HG02571 (cell line): ENCODE measurements around the gene GTPBP1.

Experiments used
- ATAC-seq: cut with Tn5 transposase; IDR thresholded peaks from one replicate; pipeline ENCODE4 v1.9.1; 2021; ENCODE audit warnings: mild to moderate bottlenecking, moderate library complexity; ENCODE audit not compliant: unreplicated experiment

Gene GTPBP1

GRCh38 chr22:38705235-38706100 lies at the start of gene GTPBP1:
Gene GTPBP1, plus strand, starts transcription at chr22:38705944. Its CDS starts 12 bp downstream, at chr22:38705956.
- ATAC-seq, result peak; percentile 71

GRCh38 chr22:38656256-38657044 lies 49.3 kb upstream of the GTPBP1 start, which contains the start of the genes CBY1 and FAM227A:
Gene CBY1, plus strand, starts transcription at chr22:38656638. Its CDS starts 11,417 bp downstream, at chr22:38668055.
Gene FAM227A, minus strand, starts transcription at chr22:38656392. Its CDS starts 6,224 bp downstream, at chr22:38650168.
- ATAC-seq, result peak; percentile 64

DNA sequence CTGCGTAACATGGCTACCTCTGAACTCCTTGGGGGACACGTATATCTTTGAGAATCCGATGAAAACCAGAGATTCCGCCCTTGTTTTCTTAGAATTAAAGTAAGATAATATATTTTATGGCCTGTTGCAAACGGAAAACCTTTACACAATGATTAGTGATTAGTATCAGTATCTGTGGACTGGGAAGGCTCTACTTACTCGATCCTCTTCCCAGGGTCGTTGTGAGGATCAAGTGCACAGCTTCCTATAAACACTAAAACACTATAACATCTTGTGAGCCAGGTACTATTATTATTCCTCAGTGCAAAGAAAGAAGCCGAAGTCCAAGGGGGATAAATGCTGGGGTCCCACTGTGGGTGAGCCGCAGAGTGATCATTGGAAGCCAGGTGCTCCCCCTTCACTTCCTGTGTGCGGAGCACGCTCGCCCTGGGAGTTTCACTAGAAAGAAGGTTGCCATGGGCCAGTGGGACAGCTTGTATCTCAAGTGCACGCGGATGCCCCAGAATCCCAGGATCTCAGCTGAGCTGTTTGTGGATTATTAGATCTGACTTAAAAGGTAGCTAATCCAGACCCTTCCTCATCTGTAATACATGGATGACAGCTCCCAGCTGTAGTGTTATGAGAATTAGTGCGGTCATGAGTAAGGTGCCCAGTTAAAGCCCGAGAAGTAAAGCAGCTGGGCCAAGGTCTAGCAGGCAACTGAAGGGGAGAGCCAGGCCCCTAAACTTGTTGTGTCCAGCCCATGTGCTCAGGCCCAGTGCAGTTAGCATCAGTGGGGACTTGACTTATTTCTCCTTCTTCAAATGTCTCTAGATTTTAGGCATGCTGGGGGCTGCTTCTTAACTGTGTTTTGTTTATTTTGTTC lies 48.5 kb upstream of the GTPBP1 start:
- ATAC-seq, result peak; percentile 41

DNA sequence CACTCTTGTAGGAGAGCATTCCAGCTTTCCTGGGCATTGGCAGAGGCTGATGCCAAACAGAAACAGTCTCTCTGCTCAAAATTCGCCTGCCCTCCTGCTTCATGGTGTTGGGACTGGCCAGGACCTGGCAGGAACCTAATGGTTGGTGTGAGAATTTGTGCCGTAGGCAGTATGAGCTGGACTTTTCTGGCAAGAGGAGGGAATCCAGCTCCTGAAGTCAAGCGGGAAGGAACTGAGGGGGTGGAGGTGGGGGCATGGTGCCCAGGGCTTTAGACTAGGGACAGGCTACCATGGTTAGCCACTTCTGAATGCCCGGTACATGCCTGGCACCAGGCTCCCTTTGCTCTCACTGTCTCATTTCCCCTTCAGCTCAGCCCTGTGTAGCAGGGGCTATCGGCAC lies 30.9 kb upstream of the GTPBP1 start:
- no peak for ATAC-seq

- ATAC-seq, result no peak
Observed at GRCh38 chr22:38675833-38676232, 29.9 kb upstream of the GTPBP1 start.

- ATAC-seq, result peak; percentile 92
Observed at GRCh38 chr22:38681582-38682335, 24.0 kb upstream of the GTPBP1 start, which contains the start of gene TOMM22. Gene TOMM22, plus strand, starts transcription at chr22:38681957. Its CDS starts 22 bp downstream, at chr22:38681979.

DNA sequence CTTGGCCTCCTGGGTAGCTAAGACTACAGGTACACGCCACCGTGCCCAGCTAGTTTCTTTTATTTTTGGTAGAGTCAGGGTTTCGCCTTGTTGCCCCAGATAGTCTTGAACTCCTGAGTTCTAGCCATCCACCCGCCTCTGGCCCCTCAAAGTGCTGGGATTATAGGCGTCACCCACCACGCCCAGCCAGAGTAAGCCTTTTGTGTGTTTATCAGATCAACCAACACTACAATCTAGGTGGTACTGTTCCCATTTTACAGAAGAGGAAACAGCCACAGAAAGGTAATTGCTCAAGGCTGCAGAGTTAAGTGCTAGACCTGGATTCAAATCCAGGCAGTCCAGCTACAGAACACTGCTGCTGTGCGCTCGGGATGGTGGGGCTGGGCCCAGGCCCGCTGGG lies 20.8 kb upstream of the GTPBP1 start:
- no peak for ATAC-seq

- no peak for ATAC-seq
Observed at GRCh38 chr22:38685761-38686160, 20.0 kb upstream of the GTPBP1 start.

DNA sequence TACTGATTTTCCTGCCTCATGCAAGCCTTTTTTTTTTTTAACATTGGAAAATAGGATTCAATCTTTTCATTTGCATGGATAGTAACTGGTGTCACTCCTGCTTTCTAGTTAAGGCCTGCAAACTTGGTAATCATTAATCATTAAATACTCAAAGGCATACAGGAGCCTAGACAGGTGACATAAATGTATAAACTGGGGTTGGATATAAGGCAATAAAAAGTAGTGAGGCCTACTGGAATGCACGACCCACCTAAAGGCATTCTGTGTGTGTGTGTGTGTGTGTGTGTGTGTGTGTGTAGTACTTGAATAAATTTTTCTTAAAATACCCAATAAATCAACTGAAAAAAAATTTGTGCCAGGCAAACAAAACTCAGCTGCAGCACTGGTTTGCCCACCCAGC lies 16.1 kb upstream of the GTPBP1 start:
- ATAC-seq, result no peak

- no peak for ATAC-seq
Observed at GRCh38 chr22:38694049-38694448, 11.7 kb upstream of the GTPBP1 start.

DNA sequence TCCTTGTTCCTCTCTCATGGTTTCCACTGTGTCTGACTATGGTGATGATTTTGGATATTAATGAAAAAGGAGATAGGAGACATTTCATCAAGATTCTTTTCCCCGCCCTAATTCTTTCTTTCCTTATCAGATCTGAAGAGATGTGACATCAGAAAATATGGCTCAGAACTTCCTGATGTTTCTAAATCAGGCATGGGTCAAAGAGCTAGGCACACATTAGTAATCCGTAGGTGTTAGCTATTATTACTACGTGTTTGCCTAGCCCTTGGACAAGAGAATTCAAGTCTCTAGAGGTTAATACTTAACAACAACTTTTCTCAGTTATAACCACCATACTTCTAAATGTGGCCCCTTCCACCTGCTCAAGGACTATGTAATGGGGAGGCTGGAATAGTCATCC lies 10.8 kb upstream of the GTPBP1 start:
- ATAC-seq, result no peak

GRCh38 chr22:38696606-38697424 lies 8.9 kb upstream of the GTPBP1 start:
- ATAC-seq, result no peak

- ATAC-seq, result no peak
Observed at GRCh38 chr22:38697425-38698089, 8.2 kb upstream of the GTPBP1 start.

GRCh38 chr22:38698407-38699094 lies 7.2 kb upstream of the GTPBP1 start:
- ATAC-seq, result no peak

GRCh38 chr22:38699143-38699542 lies 6.6 kb upstream of the GTPBP1 start:
- ATAC-seq, result no peak

- no peak for ATAC-seq
Observed at GRCh38 chr22:38699784-38700183, 6.0 kb upstream of the GTPBP1 start.

DNA sequence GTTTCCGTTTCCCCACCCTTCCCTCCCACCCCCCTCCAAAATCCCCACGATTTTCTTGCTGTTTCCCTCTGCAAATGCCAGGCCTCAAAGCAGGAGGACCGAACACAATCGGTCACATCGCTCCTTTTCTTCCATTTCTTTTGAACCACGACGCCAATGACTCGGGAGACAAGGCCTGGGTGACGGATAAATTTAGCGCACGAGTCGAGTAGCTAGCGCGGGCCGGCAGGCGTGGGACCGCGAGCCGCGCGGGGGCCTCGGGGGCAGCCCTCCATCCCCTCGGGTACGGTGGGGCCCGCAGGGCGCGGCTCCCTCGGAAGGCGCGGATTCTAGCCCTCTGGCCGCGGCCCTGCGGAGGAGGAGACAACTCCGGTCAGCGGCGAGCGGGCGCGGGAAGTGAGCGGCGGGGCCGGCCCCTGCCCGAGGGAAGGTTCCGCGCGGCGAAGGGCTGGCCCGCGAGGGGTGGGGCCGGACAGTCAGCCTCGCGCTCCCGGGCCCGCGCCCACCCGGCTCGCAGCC lies 5.4 kb upstream of the GTPBP1 start:
- peak; percentile 7 for ATAC-seq
